Measurements from ENCODE around the gene RNASE4.
"Not testable (repeated sequence)": the region's sequence is repeated elsewhere in the genome, so short reads cannot be mapped to it uniquely, and the experiment has no call there.

Gene RNASE4, protein sequence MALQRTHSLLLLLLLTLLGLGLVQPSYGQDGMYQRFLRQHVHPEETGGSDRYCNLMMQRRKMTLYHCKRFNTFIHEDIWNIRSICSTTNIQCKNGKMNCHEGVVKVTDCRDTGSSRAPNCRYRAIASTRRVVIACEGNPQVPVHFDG

GRCh38 chr14:20683891-20684661 is at the start of gene RNASE4:
Gene RNASE4 (plus strand): TSS chr14:20684560. CDS start chr14:20699372, 14,812 bp downstream.
- DNase-seq, result peak; percentile 93

DNA sequence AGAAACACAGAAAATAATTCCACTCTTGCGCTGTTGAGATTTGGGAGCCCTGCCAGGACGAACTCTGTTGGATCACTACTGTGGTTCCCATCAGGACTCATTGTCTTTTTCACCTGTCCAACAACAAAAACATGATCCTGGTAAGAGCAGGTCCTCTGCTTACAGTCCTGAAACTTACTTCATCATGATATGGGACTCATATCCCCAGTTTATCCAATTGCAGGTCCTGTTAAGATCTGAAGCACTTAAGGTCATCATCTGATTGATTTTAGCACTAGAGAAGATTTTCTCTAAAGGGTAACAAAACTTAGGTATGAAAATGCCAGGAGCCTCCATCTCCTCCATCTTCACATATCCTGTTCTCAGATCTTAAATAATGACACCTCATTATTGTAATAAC is 42.8 kb upstream of the RNASE4 start, which contains the start of gene OR6S1:
OR6S1 (minus strand) TSS at position 101 of the 400 bp plus-strand sequence; CDS start at position 101, 0 bp downstream.
- DNase-seq, result no peak

GRCh38 chr14:20642182-20642581 is 42.2 kb upstream of the RNASE4 start:
- no peak for DNase-seq

DNA sequence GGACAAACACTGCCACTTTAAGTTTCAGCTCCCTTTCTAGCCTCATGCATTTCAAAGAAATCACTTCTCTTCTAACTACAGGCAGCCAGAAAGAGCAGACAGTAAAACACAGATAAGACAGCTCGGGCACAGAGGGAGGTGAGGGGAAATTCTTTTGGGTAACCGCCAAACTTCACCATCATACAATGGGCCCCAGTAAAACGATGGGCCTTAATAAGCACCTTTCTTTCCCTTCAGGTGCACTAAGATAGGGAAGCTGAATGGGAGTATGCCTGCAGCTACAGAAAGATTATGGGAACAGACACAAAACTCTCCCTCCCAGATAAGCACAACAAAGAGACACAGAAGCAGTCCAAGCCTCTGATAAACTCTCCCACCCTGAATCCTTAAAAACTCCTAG is 41.6 kb upstream of the RNASE4 start:
- not testable (repeated sequence) for DNase-seq

GRCh38 chr14:20644520-20644919 is 39.8 kb upstream of the RNASE4 start:
- DNase-seq, result no peak

DNA sequence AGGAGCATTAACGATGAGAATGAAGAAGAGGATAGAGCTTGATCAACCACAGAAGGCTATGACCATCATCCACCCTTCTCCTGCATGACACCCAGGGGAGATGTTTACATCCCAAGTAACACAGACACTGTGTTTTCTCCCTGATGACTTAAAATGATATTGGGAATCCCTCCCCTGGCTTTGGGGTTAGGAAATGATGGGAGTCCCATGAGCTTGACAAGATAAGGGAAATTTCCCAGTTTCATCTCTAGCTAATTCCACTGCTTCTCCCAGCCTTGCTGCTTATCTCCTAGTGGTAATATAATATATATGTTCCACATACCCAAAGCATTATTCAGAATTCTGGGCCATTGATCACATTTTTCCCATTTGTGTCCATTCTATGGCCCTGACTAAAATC is 38.9 kb upstream of the RNASE4 start:
- DNase-seq, result no peak

DNA sequence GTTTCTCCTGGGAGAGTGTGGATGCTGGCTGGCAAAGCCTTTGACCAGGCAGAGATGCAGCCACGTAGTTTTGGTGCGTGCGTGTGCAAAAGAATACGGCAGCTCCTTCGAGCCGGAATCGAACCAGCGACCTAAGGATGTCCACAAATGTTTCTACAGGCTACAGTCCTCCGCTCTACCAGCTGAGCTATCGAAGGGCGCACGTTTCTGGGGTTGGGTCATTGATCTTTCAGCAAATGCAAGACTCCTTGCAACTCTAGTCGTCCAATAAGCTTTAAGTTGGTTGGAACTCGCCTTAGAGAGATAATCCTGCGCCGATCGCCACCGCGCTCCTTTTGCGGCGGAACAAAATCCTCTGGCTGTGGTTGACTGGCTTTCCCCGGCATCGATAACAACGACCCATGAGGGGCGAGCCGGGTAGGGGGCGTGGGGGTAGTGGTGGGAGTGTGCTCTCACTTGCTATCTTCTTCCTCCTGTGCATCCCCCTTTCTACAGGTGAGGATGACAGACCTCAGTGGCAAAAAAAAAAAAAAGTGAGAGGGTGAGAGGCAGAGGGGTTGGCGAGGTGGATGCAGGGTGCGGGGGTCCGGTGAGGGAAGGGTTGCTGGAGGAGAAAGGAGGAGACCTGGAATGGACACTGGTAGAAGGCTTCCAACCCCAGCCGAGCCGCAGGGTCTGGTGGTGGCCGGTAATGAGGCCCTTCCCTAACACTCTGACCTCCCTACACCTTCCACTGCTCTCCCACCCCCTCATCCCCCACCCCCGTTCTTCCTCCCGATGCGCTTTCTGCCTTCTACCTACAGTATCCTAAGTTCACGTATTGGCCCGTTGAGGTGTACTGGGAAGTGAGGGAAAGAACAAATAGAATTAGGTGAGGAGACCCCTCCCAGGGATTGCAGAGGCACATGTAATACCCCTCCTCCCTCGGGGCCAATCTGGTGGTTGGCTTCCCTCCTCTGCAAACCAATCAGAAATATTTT is 31.1 kb upstream of the RNASE4 start:
- peak; percentile 75 for DNase-seq

DNA sequence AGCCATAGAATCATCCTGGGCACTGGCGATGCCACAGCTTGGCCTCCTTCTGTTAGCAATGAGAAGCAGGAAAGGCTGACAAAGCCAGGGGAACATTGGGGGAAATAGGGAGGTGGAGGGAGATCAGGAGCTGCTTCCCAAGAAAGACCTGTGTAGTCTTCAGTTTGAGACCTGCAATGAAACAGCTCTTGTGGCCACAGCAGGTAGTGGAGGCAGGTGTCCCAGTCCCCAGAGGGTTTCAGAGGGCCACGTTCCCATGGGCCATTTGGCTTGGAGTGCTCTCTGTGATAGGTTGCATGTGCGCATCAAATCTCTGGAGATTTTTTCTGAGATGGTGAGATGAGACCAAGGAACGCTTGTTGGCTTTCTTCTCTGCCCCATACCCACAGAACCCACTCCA is 28.5 kb upstream of the RNASE4 start:
- no peak for DNase-seq

DNA sequence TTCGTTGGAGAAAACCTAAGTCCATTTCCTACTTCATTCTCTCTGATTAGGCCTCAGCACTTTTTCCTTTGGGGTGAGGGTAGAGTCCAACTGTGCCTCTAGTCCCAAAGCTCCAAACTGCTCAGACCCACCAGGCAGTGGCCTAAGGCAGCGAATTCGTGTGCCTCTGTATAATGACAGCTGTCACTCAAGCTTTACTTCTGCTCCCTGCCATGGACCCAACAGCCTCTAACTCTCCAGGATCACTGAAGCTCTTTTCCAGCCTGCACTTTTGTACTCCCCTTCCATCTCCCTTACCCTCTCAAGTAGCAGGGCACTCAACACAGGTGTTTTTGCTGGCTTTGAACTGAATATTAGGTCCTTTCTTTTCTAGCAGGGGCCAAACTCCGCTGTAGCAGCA is 28.1 kb upstream of the RNASE4 start:
- no peak for DNase-seq

- DNase-seq, result peak; percentile 7
Measured at GRCh38 chr14:20657216-20658211, 26.8 kb upstream of the RNASE4 start.

GRCh38 chr14:20658246-20658645 is 26.1 kb upstream of the RNASE4 start:
- no peak for DNase-seq

GRCh38 chr14:20659336-20659735 is 25.0 kb upstream of the RNASE4 start:
- no peak for DNase-seq

DNA sequence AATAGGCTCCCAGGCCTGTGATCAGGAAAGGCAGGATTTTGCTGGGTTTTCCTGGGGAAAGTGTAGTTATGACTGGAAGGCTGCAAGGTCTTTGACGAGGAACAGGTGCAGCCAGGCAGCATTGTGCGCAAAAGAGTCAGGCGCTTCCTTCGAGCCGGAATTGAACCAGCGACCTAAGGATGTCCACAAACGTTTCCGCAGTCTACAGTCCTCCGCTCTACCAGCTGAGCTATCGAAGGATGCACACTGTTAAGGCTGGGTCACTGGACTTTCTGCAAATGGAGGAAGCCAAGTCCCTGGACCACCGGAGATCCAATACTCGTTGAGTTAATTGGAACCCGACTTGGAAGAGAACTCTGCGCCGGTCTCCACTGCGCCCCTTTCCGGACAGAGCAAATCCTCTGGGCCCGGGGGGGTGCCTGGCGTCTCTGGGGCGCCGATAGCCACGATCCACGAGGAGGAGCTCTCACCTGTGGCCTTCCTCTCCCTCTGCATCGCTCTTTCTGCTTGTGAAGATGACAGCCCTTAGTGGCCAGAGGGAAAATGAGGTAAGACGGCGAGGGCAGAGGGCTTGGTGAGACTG is 24.5 kb upstream of the RNASE4 start:
- DNase-seq, result no peak

DNA sequence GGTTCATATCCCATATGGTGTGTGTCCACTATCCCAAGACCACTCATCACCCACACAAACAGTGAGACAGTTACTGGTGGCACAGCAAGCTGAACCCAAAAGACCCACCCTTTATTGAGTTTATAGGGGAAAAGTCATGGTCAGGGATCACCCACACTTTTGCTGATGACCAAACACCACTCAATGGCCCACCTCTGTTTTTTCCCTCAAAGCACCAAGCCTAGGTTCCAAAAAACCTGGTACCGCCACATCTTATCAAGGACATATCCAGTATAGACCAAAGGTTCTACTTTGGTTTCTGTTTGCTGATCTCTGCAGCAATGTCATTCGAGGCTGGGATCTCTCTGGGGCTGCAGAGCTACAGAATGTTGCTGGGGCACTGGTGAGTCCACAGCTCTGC is 23.2 kb upstream of the RNASE4 start:
- no peak for DNase-seq

GRCh38 chr14:20662968-20663732 is 21.2 kb upstream of the RNASE4 start:
- peak; percentile 65 for DNase-seq

- DNase-seq, result not testable (repeated sequence)
Measured at GRCh38 chr14:20666400-20666961, 17.9 kb upstream of the RNASE4 start.

DNA sequence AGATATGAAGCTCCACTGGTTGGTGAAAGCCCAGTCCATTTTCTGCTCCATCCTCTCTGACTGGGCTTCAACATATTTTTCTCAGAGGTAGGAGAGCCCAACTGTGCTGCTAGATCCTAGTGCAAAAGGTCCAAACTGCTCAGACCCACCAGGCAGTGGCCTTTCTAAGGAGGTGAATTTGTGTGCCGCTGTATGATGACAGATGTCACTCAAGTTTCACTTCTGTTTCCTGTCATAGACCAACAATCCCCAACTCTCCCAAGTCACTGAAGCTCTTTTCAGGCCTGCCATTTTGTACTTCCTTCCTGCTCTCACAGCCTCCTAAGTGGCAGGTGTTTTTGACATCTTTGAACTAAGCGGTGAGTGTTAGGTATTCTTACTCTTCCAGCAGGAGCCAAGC is 16.4 kb upstream of the RNASE4 start:
- no peak for DNase-seq

DNA sequence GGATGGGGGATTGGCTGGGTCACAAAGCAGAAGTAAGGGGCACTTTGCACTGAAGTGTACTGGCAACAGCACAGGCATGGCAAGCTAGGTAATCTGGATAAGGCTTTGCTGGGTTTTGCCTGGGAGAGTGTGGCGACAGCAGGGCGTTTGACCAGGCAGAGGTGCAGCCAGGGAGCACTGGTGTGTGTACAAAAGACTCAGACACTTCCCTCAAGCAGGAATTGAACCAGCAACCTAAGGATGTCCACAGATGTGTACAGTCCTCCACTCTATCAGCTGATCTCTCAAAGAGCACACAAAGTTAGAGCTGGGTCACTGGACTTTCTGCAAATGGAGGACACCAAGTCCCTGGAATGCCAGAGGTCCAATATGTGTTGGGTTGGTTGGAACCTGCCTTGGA is 15.4 kb upstream of the RNASE4 start:
- no peak for DNase-seq

DNA sequence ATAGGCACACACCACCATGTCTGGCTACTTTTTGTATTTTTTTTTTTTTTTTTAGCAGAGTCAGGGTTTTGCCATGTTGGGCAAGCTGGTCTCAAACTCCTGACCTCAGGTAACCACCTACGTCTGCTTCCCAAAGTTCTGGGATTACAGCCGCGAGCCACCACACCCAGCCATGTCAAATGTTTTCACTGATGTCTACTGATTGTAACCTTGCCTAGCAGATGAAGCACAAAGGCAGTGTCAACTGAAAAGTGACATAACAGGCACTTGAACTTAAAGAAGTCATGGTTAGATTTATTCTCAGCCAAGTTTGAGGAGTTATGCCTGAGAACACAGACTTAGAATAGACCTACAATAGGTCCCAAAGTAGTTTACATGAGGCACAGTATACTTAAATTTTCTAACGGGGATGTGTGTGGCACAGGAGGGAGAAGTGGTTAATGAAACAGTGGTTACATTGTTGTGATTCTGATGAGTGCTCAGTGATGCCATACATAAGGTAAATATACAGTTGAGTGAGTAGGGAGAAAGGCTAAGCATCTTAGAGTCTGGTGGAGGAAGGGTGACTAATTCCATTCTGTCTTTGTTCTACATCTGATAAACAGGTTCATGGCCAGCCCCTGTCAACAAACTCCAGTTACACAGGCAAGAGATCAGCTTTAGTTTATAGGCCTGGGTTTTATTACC is 12.6 kb upstream of the RNASE4 start:
- DNase-seq, result no peak

DNA sequence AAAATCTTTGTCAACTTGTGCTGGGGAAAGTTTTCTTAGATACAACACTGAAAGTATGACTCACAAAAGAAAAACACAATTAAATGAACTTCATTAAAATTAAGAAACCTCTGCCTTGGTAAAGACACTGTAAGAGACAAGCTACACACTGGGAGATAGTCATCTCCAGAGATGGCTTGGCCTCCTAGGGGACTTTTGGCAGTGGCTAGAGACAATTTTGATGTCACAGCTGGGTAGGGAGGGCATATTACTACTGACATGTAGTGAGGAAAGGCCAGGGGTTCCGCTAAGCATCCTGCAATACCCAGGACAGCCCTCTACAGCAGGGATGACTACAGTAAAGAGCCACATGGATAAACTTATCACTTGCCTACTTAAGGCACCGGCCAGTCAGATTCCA is 8.7 kb upstream of the RNASE4 start:
- no peak for DNase-seq

All from fibroblast of skin of right quadriceps (primary cell).